Activated CD4-positive, alpha-beta T cell treated with anti-CD3 and anti-CD28 coated beads for 4 hours (primary cell): ENCODE measurements around the gene TRIM46.
A peak's percentile ranks its signal among the peaks of the same experiment; 100 is the strongest.
"Not testable (repeated sequence)": the region's sequence is repeated elsewhere in the genome, so short reads cannot be mapped to it uniquely, and the experiment has no call there.

Source experiments
- DNase-seq, 2 donors: peaks; one replicate each; pipeline ENCODE4 v3.0.0-alpha.2; 2020

Gene TRIM46

GRCh38 chr1:155189926-155190325, 16.3 kb downstream of the TRIM46 start:
- not testable (repeated sequence) for DNase-seq

- DNase-seq = no peak
These were observed 18.3 kb downstream of the TRIM46 start for GRCh38 chr1:155191904-155192303.

- peak; percentile 42 to 57 for DNase-seq
These were observed 19.0 kb downstream of the TRIM46 start for GRCh38 chr1:155192346-155193274.

- DNase-seq = peak; percentile 65 to 69
These were observed 19.8 kb downstream of the TRIM46 start for GRCh38 chr1:155193275-155193990.

- DNase-seq = not testable (repeated sequence)
These were observed 20.3 kb downstream of the TRIM46 start for GRCh38 chr1:155193991-155194240.

GRCh38 chr1:155195201-155196102, 21.8 kb downstream of the TRIM46 start:
- no peak for DNase-seq

GRCh38 chr1:155196103-155196892, 22.6 kb downstream of the TRIM46 start:
- DNase-seq = no peak

- DNase-seq = no peak
These were observed 23.4 kb downstream of the TRIM46 start for GRCh38 chr1:155196893-155197638.

GRCh38 chr1:155197901-155198546, 24.4 kb downstream of the TRIM46 start:
- DNase-seq = no peak

- no peak for DNase-seq
These were observed 24.9 kb downstream of the TRIM46 start for GRCh38 chr1:155198547-155198906.

GRCh38 chr1:155199792-155200191, 26.1 kb downstream of the TRIM46 start:
- DNase-seq = no peak

- DNase-seq = no peak
These were observed 27.3 kb downstream of the TRIM46 start for GRCh38 chr1:155200920-155201319.

- no peak for DNase-seq
These were observed 28.5 kb downstream of the TRIM46 start for GRCh38 chr1:155202198-155202597.

- DNase-seq = no peak
These were observed 29.3 kb downstream of the TRIM46 start for GRCh38 chr1:155202731-155203515.

- DNase-seq = no peak
These were observed 31.4 kb downstream of the TRIM46 start for GRCh38 chr1:155205035-155205434.

GRCh38 chr1:155205969-155206593, 32.4 kb downstream of the TRIM46 start:
- DNase-seq = no peak

GRCh38 chr1:155206891-155207805, 33.5 kb downstream of the TRIM46 start:
- DNase-seq = peak; percentile 84 to 95

- no peak for DNase-seq
These were observed 34.3 kb downstream of the TRIM46 start, which contains the start of gene THBS3 for GRCh38 chr1:155207806-155208540. Gene THBS3 (minus strand): TSS chr1:155207897. CDS start chr1:155207876, 21 bp downstream.
